ENCODE data around the gene SMAD9. TPM values are rescaled to one million over a fixed set of nuclear protein-coding genes. Genes with fewer than 3 reads are reported as not detected.

The SMAD9 gene
- total RNA-seq, 1 experiment from 2014 or later: 1.1 TPM

GRCh38 chr13:36804588-36804987 lies 115.5 kb downstream of the SMAD9 start:
- no peaks in the 10 kb centered on the region for H3K9me3 ChIP-seq (ENCODE audit: control insufficient read depth, low read depth, low read length)
- no peaks in the 10 kb centered on the region for H3K36me3 Mint-ChIP-seq (ENCODE audit: insufficient read depth in 1 of 3, low read depth in 3 of 3)
- H3K9ac ChIP-seq (ENCODE audit: extremely low read depth, insufficient read length, low read length): no peak overlapping the region
- H3K27me3 ChIP-seq (ENCODE audit: insufficient read depth, low read length): no peaks in the 10 kb centered on the region
- H3K23me2 ChIP-seq (ENCODE audit: insufficient read length, low read depth, low read length, poor library complexity, severe bottlenecking): no peaks in the 10 kb centered on the region
- H2BK120ac ChIP-seq (ENCODE audit: low read depth, low read length, poor library complexity, severe bottlenecking): no peak overlapping the region
- H3K27ac ChIP-seq (ENCODE audit: insufficient read length, low read depth, low read length): no peak overlapping the region
- TF ChIP-seq CTCF (conservative IDR thresholded peaks at IDR 0.05): no peak
- H3K18ac ChIP-seq (ENCODE audit: insufficient read length, low read depth, low read length): no peak overlapping the region
- H3K4me2 ChIP-seq (ENCODE audit: insufficient read depth, insufficient read length, low read length): no peak overlapping the region
- no peak overlapping the region for H2BK5ac ChIP-seq (ENCODE audit: insufficient read length, low read length)
- H3K4me1 Mint-ChIP-seq: peaks cover 6 to 8% of the 10 kb centered on the region in 2 experiments; a peak in 2 of 4 replicates
- no CpG with 5 or more reads among the region's 6 CpGs for WGBS (ENCODE audit: extremely low coverage, insufficient read length, low lambda C conversion rate)
- H3K14ac ChIP-seq (ENCODE audit: insufficient read depth, low read length): no peak overlapping the region
- no peaks in the 10 kb centered on the region for H4K20me1 ChIP-seq (ENCODE audit: control insufficient read depth, insufficient read depth, insufficient read length)
- H2AFZ ChIP-seq (ENCODE audit: low read length): no peak overlapping the region
- H3K4ac ChIP-seq (ENCODE audit: low read depth, low read length): no peak overlapping the region
- no peak overlapping the region for H4K5ac ChIP-seq (ENCODE audit: insufficient read length, low read depth, low read length)
- H3T11ph ChIP-seq (ENCODE audit: low read length): no peak overlapping the region
- H2BK12ac ChIP-seq (ENCODE audit: insufficient read length, low read depth, low read length): no peak overlapping the region
- H4K8ac ChIP-seq (replicated peaks; ENCODE audit: insufficient read length, low read depth, low read length): no peak overlapping the region
- H3K27me3 Mint-ChIP-seq (ENCODE audit: low read depth): no peaks in the 10 kb centered on the region; the same call in 1 of the 2 replicates
- H2BK15ac ChIP-seq (ENCODE audit: low read depth, low read length): no peak overlapping the region
- H4K91ac ChIP-seq (ENCODE audit: insufficient read length, low read depth, low read length): no peak overlapping the region
- peaks cover 1% of the 10 kb centered on the region; the same call in 1 of the 2 replicates for H3K4me1 ChIP-seq (ENCODE audit: insufficient read depth, low read length)
- no peak overlapping the region for H3K4me3 Mint-ChIP-seq
- no peak overlapping the region for H3K56ac ChIP-seq (ENCODE audit: insufficient read length, low read depth, low read length)
- no peak overlapping the region for H3K23ac ChIP-seq (ENCODE audit: insufficient read length, low read depth, low read length)
- H2BK20ac ChIP-seq (ENCODE audit: low read depth, low read length, poor library complexity, severe bottlenecking): no peak overlapping the region
- H3K9me3 Mint-ChIP-seq: no peaks in the 10 kb centered on the region
- no peaks in the 10 kb centered on the region for H3K79me2 ChIP-seq (ENCODE audit: insufficient read depth, low read length)
- no peak for DNase-seq
- no peak overlapping the region for H3K27ac Mint-ChIP-seq
- no peaks in the 10 kb centered on the region for H3K79me1 ChIP-seq (ENCODE audit: insufficient read depth, low read depth, low read length, poor library complexity, severe bottlenecking)
- H2AK5ac ChIP-seq (ENCODE audit: insufficient read length, low read length): no peak overlapping the region
